HG03139 (cell line): ENCODE measurements around the gene IL11.

Experiments
- ATAC-seq: cut with Tn5 transposase; IDR thresholded peaks from one replicate; pipeline ENCODE4 v1.9.1; 2021; ENCODE audit not compliant: unreplicated experiment

The IL11 gene

DNA sequence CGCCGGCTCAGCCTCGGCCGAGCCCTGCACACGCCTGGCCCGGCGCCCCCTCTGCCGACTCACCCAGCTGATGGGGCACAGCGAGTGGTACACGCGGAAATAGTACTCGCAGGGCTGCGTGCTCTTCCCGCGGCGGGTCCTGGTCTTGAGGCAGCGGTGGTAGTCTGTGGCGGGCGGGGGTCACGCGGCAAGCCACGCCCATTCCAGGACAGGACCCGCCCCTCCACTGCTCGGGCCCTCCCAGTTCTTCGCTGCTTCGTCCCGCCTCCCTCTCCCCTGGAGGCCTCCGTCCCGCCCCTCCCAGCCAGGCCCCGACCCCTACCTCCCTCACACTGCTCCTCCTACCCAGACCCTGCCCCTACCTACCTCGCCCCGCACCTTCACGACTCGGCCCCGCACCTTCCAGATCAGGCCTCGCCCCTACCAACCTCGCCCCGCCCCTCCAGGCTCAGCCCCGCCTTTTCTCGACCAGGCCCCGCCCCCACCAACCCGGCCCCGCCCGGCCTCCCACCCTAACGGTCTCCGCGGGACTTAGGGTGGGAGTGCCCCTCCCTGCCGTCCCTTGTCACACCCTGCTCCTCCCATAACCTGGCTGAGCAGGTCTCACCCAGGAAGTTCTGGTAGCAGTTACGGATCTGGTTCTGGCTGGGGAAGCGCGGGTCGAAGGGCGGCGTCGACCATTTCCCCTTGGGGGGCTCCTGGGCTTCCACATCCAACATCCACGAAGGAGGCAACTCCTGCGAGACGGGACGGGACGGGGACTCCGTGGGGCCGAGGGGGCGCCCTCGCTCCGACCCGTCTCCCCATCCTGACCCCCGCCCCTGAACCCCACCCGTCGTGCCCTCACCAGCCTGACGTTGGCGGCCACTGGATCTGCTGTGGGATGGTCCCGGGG is 16.2 kb downstream of the IL11 start:
- no peak for ATAC-seq

DNA sequence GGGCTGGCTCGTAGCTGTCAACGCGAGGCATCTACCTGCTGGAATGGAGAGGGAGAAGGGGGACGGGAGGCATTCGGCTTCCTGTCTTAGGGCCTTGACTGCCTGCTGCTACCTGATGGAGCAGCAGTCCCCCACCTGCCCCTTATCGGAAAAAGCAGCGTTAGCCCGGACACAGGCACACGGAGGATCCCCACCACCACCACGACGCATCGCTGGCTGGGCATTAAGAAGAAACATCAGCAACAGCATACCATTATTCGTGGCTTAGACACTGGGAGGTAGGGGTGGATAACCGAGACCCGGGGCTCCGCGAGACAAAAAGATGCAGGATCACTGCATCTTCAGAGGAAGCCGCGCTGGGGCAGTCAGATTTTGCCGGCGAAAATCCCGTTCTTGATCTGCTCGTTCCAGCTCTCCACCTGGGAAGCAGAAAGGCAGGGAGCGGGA is 16.9 kb downstream of the IL11 start:
- ATAC-seq, result no peak

DNA sequence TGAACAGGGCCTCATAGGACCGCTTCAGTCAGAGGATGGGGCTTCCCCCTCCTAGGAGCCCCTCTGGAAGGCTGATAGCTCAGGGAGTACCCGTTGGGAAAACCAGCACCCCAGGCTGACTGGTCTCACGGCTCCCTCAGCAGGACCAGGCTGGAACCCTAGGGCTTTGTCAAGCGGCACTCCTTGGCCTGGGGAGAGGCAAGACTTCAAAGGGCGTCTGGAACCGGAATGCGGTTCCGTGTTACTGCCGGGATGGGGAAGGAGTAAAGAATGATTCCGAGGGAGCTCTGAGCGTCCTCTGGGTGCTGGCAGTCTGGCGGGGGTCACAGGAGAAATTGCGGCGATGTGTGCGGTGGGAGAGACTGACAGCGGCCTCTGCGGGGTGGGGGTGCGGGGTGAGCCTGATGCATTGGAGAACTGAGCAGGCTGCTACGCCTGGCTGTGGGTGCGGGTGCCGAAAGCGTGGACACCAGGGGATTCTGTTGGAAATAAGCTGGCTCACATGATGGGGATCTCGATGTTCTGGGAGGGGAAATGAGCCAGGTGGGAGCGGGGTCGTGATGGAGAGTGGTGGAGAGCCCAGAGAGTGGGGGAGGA is 17.6 kb downstream of the IL11 start:
- ATAC-seq, result no peak

DNA sequence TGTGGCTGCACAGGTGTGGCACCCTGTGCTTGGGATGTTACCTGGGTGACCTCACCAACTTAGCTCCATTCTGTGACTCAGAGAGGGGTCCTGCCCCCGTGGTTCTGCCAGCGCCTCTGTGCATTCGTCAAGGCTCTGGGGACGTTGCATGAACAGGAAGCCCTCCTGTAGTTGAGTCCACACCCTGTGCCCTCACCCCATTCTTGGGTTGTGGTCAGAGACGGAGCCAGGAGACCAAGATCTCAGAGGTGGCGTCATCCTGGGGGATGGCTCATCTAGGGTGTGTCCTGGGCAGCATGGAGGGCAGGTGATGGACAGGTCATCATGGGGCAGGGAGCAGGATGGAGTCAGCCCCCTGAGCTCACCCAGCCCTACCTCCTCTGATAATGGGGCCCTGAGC is 18.2 kb downstream of the IL11 start:
- ATAC-seq, result no peak

DNA sequence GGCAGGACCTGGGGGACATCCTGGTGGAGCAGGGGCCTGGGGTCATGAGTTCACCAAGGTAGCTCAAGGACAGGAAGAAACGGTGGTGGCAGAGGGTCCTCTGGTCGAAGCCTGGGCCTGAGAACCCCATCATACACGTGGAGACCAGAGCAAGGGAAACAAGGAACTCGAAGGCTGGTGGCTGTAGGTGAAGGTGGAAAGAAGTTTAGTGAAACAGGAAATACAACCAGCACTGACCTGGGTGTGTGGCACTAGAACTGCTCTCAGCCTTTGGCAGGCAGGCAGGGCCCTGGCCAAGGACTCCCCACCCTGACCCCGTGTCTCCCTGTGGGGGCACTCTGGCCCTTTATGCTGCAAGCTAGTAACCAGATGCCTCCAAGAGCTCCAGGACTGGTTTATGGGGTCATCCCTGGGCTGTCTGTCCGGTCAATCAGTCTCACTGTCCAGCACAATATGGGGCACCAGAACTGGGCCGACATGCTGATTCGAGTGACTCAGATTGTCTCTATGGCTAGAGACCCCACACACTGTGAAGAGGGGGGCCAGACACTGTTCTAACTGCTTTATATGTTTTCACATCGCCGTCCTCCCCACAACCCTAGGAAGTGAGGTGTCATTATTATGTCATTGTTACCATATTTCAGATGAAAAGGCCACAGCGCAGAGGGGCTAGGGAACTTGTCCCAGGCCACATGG is 19.5 kb downstream of the IL11 start:
- no peak for ATAC-seq

DNA sequence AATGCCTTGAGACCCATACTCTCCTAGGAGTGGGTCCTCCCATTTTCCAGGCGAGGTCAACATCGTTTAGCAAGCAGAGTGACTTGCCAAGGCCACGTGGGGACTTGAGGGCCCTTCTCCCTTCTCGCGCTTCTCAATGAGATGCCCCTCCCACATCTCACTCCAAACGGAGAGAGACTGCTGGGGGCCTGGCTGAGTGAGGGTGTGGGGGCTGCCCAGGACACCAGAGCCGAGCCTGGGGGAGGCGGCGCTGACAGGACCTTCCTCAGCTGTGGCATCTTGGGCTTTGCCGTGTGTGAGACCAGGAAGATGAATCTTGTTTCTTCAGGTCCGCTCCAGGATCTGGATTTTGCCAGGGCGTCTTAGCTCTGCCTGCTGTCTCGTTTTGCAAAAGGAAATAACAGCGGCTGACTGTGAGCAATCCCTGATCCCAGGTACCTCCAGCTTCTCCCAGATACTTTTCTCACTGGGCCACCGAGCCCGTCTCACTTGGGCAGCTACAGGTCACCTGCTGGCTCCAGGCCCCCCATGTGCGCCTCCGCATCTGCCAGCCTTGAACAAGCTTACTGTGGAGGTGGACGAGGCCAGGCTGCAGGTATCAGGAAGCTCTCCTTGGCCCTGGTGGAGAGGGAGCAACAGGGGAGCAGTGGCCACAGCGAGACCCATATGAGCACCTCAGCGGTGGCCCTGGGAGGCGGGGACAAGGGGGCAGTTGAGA is 21.8 kb downstream of the IL11 start:
- no peak for ATAC-seq

DNA sequence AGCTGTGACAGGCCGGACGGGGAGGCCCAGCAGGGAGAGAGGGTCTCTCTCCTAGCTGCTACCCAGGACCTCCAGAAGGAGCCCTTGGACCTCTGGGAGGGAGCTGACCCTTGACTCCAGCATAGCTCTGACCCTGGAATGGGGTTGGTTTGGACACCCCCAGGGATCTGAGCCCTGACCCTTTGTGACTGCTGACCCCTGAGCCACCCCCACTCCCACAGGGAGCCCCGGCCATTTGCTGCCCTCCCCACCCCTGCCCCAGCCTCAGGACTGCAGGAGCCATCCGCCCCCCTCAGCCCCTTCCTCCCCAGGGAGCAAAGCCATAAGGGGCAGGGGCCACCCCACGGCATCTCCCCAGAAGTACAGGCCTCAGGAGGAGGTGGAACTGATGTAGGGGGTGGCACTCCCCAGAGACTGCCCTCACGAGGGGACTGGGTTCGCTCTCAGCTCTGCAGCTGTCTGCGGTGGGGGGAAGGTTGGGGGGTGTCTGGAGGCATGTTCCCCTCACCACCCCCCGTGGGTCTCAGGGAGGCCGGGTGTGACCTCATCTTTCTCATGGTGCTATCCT is 22.7 kb downstream of the IL11 start:
- no peak for ATAC-seq

DNA sequence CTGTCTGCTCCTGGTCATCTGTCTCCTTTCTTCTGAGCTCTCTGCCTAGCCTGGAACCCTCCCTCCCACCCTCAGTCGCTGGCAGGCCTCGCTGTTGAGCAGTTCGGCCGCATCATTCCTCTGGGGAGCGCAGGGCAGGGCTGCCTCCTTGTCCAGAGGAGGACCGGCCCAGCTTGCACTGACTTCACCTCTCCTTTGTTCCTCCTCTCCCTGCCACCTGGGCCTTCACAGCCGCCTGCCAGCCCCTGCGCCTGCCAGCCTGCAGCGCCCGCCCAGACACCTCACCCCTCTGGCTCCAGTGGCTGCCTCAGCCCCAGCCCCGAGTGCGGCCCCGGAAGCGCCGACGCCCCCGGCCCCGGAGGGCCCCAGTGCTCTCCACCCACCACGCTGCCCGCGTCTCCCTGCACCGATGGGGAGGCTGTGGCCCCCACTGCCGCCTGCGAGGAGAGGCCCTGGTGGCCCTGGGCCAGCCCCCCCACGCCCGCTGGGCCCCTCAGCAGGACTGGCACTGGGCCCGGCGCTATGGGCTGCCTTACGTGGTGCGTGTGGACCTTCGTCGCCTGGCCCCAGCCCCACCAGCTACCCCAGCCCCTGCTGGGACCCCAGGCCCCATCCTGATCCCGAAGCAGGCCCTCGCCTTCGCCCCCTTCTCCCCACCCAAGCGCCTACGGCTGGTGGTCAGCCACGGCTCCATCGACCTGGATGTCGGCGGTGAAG is 23.4 kb downstream of the IL11 start:
- ATAC-seq, result no peak

DNA sequence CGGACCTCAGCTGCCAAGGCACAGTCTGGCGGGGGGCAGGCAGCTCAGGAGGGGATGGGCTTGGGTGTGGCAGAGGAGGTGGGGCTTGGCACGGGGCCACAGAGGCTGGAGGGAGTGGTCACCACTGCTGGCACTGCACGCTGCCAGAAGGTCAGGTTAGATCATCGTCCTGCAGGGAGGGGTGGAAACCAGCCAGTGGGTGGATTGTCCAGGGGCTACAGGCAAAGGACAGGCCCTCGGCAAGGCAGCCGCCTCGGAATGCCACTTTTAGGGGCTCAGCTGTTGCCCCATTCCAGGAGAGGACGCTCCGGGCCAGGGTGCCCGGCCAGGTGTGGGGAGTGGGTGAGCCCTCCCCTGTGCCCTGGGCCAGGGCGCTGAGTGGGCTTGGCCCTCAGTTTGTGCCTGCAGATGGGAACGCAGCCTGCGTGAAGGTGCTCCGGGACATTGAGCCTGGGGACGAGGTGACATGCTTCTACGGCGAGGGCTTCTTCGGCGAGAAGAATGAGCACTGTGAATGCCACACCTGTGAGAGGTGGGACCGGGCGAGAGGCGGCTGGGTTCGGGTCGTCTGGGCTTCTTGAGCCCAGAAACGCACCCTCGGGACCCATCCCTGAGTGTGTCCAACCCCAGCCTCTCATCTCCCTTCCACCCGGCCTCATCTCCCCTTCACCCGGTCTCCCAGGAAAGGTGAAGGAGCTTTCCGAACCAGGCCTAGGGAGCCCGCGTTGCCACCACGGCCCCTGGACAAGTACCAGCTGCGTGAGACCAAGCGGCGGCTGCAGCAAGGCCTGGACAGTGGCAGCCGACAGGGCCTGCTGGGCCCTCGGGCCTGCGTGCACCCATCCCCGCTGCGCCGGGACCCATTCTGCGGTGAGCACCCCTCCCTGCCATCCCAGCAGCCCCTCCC is 24.2 kb downstream of the IL11 start:
- ATAC-seq, result no peak

DNA sequence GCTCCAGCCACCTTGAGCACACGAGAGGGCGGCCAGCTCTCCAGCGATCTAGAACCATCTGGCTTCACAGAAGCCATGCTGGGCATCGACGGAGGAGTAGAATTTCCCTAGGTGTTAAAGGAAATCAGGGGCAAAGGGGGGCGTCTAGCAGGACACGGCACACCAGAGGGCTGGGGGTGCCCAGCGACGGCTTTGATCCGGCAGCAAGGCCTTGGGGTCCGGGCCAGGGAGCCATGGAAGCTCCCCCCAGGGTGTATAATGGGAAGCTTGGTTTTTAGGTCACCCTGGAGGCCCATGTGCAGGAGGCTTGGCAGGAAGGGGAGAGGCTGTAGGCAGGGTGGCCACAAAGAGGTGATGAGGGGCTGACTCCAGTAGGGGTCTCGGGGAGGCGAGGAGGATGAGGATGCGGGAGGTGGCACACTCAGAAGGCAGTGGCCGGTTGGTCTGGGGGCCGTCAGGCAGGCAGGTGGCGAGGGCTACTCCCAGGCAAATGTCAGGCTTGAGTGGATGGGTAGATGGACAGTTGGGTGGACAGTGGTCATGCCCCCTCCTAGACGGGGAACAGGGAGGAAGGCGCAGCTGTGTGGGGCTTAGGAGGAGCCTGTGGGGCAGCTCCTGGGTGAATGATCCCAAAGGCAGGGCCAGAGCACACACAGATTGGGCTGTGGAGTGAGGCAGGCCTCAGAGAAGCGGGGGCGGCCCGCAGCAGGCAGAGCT is 25.0 kb downstream of the IL11 start:
- no peak for ATAC-seq

DNA sequence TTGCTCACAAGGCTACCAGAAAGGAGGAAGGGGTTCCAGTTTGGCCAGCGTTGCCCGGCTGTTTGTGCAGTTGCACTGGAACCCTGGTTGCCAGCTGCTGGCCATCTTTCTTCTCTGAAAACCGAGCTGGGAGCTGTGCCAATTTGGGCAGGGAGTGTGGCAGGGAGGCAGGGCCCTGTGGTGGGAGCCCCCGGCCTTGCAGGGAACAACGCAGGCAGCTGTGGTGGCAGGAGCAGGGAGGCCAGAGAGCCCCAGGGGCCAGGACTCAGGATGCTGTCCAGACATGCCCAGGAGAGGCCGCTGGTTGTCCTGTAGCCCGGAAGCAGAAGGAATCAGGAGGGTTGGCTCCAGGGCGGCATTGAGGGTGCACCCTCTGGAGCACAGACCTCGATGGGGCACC is 25.8 kb downstream of the IL11 start:
- no peak for ATAC-seq

DNA sequence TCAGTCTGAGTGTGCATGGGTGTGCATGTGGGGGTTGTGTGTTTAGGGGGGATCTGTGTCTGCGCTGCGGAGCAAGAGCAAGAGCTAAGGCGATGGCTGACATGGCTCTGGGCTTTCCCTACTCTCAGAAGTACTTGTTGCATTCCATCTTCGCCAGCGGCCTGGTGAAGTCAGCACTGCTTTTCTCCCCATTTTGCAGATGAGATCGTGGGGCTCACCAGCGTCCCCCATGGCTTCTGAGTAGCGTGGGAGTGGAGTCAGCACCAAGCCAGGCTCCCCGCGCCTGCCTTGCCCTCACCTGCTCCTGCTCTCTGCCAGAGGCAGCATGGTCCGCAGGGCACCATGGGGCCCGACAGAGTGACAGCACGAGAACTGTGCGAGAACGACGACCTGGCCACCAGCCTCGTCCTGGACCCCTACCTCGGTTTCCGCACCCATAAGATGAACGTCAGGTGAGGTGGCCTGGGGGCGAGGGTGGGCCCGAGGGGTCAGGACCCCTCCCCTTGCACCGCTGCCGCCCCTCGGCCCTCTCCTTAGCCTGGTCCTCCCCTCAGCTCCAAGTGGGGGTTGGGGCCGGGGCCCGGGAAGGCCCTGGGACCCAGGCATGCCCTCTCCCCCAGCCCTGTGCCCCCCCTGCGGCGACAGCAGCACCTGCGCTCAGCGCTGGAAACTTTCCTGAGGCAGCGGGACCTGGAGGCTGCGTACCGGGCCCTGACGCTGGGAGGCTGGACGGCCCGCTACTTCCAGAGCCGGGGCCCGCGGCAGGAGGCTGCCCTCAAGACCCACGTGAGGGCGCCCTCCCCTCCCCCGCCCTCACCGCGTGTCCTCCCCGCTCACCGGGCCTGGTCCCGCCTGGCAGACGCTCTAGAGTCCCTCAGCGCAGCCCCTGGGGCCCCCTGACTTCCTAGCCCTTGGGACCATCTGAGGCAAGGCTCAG is 28.4 kb downstream of the IL11 start:
- ATAC-seq, result no peak

DNA sequence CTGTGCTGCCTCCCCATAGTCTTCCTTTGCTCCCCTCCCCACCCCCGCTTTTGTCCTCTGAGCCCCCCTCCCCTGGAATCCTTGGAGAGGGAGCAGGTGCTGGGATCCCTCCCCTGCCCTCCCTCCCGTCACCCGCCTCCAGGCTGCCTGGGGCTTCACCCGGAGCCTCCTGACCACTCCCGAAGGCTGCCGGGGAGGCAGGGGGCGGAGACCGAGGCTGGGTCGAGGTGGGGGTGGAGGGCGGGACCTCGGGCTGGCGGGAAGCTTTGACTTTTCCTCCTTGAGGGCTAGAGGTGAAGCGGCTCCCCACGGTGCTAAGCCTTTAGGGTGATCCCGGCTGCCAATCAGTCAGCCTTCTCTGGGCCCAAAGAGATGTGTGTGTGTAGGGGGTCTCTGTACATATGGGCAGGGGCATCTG is 29.1 kb downstream of the IL11 start:
- ATAC-seq, result no peak

DNA sequence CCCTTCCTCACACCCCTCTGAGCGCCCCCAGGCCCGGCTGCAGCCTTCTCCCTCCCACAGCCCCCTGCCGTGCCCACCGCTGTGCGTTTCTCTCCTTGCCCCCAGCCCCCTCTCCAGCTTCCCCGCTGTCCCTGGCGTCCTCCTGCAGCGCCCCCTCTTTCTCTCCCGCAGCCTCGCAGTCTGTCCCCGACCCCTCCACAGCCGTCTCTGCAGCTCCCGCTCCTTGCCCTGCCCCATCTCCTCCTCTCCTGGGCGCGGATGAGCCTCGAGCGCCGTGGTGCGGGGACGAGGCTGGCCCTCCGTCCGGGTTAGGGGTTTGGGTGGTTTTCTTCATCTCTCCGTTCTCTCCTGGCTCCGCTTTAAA is 29.5 kb downstream of the IL11 start:
- no peak for ATAC-seq

DNA sequence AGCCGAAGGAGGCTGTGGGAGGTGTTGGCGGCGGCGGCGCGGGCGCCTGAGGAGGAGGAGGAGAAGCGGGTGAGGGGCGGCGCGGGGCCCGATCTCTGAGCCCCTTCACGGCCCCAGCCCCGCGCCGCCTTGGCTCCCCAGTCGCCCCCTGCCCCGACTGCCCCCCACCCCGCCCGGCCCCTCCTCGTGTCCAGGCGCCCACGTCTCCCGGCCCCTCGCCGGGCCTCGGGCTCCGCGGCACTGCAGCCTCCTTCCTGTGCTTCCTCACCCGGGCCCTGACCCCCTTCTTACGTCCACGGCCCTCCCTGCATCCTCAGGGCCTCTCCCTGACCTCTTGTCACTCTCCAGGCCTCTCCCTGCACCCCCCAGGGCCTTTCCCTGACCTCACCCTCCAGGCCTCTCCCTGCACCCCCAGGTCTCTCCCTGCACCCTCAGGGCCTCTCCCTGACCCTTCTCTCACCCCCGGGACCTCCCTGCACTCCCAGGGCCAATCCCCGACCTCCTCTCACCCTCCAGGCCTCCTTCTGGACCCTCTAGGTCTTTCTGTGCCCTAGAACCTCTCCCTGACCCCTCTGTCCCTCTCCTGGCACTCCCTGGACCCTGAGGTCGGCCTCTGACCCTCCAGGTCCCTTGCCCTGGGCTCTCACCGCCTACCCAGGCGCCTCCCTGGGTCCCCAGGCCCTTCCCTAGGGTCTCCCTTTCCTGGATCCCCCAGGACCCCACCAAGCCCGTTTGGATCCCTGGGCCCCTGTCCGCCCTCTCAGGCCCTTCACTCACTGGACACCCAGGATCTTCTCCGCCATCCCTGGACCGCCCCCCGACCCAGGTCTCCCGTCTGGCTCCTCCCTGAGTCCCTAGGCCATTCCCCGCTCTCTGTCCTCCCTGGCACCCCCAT is 30.1 kb downstream of the IL11 start:
- ATAC-seq, result no peak

DNA sequence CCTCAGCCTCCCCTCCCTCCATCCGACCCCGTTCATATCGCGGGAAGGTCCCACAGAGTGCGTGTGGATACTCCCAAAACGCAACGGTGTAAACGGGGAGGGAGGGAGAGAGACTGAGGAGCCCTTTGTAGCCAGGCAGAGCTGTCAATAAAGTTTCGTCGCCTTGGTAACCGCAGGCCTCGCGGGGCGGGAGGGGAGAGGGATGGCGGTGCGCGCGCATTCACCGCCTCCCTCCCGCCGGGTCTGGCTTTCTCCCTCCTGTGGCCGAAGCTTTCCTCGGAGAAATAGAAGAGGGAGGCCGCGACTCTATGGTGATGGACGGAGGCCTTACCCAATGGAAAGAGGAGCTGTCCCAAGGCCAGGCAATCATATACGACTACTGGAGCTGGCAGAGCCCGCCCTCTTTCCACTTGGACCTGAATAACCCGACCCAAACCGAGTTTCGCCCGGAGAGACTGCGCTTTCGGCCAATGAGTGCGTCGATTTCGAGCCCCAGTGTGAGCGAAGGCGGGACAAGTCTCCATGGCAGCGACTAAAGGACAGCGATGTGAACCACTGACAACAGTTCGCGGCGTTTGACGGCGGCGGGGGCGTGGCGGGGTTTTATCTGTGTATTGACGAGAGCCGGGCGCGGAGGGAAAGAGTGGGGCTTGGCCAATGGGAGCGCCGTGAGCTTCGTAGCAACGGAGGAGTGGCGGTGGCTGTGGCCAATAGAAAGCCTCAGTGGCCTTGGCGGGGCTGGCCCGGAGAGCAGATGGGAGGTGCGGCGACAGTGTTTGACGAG is 31.0 kb downstream of the IL11 start, which contains the start of gene KMT5C:
KMT5C (plus strand) TSS at position 772 of the 784 bp plus-strand sequence. CDS start 2,061 bp downstream, outside the sequence.
- peak; percentile 74 for ATAC-seq
